CD4-positive, alpha-beta T cell treated with Interleukin-15 for 4 hours (primary cell): ENCODE measurements around the gene UBE2Z.
A peak's percentile ranks its signal among the peaks of the same experiment; 100 is the strongest.
"Not testable (repeated sequence)": the region's sequence is repeated elsewhere in the genome, so short reads cannot be mapped to it uniquely, and the experiment has no call there.

Experiments
- DNase-seq: peaks from one replicate; pipeline ENCODE4 v3.0.0-alpha.2; 2020; ENCODE audit warnings: low spot score

UBE2Z gene

GRCh38 chr17:48904428-48904827 lies 3.8 kb upstream of the UBE2Z start:
- no peak for DNase-seq

- DNase-seq, result no peak
Observed at GRCh38 chr17:48905987-48906515, 2.2 kb upstream of the UBE2Z start.

- DNase-seq, result no peak
Observed at GRCh38 chr17:48907713-48908046, 527 bp upstream of the UBE2Z start.

- DNase-seq, result peak; percentile 90
Observed at GRCh38 chr17:48908853-48909394, 717 bp downstream of the UBE2Z start.

- DNase-seq, result no peak
Observed at GRCh38 chr17:48909783-48910182, 1.6 kb downstream of the UBE2Z start.

GRCh38 chr17:48910370-48910769 lies 2.2 kb downstream of the UBE2Z start:
- DNase-seq, result no peak

GRCh38 chr17:48912476-48912875 lies 4.3 kb downstream of the UBE2Z start:
- no peak for DNase-seq

GRCh38 chr17:48915459-48916282 lies 7.5 kb downstream of the UBE2Z start:
- DNase-seq, result peak; percentile 66

GRCh38 chr17:48925251-48925990 lies 17.2 kb downstream of the UBE2Z start:
- DNase-seq, result no peak

GRCh38 chr17:48925991-48926342 lies 17.8 kb downstream of the UBE2Z start:
- DNase-seq, result no peak

- no peak for DNase-seq
Observed at GRCh38 chr17:48927978-48928745, 20.0 kb downstream of the UBE2Z start.

GRCh38 chr17:48928876-48929811 lies 20.9 kb downstream of the UBE2Z start:
- no peak for DNase-seq

- DNase-seq, result no peak
Observed at GRCh38 chr17:48929812-48930165, 21.6 kb downstream of the UBE2Z start.

GRCh38 chr17:48930435-48930873 lies 22.2 kb downstream of the UBE2Z start:
- DNase-seq, result no peak

GRCh38 chr17:48933035-48933434 lies 24.8 kb downstream of the UBE2Z start:
- no peak for DNase-seq

- peak; percentile 89 for DNase-seq
Observed at GRCh38 chr17:48944515-48945260, 36.5 kb downstream of the UBE2Z start, which contains the start of gene SNF8. TSS of gene SNF8 (minus strand) at chr17:48944842. CDS start at chr17:48944734, 108 bp downstream.

GRCh38 chr17:48945261-48945651 lies 37.0 kb downstream of the UBE2Z start:
- DNase-seq, result not testable (repeated sequence)

GRCh38 chr17:48951572-48951971 lies 43.4 kb downstream of the UBE2Z start:
- DNase-seq, result no peak

- no peak for DNase-seq
Observed at GRCh38 chr17:48952904-48953303, 44.7 kb downstream of the UBE2Z start.

- DNase-seq, result no peak
Observed at GRCh38 chr17:48954300-48954755, 46.1 kb downstream of the UBE2Z start.
